M059J (cell line): ENCODE data around the gene PPP2R1B. TPM values are rescaled to one million over a fixed set of nuclear protein-coding genes. Genes with fewer than 3 reads are reported as not detected.
"Not testable (repeated sequence)": the region's sequence is repeated elsewhere in the genome, so short reads cannot be mapped to it uniquely, and the experiment has no call there.

ENCODE experiments used
- DNase-seq: peaks from one replicate; pipeline ENCODE4 v3.0.0-alpha.2; 2012; ENCODE audit warnings: low read depth
- total RNA-seq: library from RNA; depleted of rRNA; stranded (reverse); fragments of >200 nt; shearing (Covaris generic); gene quantifications from 2 replicates; pipeline ENCODE4 v1.2.3, GENCODE V29; 2014

The PPP2R1B gene
- total RNA-seq, 1 experiment from 2014 or later, result 46.0 TPM

DNA sequence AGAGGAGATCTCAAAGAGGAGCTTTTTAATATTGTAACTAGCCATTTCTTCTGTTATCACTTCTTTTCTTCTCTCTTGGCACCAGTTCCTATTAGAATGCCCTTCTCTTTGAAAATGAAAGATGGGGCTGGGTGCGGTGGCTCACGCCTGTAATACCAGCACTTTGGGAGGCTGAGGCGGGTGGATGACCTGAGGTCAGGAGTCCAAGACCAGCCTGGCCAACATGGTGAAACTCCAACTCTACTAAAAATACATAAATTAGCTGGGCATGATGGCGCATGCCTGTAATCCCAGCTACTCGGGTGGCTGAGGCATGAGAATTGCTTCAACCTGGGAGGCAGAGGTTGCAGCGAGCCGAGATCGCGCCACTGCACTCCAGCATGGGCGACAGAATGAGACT lies 18.1 kb upstream of the PPP2R1B start:
- not testable (repeated sequence) for DNase-seq

GRCh38 chr11:111782109-111782741 lies 16.0 kb upstream of the PPP2R1B start:
- DNase-seq, result no peak

DNA sequence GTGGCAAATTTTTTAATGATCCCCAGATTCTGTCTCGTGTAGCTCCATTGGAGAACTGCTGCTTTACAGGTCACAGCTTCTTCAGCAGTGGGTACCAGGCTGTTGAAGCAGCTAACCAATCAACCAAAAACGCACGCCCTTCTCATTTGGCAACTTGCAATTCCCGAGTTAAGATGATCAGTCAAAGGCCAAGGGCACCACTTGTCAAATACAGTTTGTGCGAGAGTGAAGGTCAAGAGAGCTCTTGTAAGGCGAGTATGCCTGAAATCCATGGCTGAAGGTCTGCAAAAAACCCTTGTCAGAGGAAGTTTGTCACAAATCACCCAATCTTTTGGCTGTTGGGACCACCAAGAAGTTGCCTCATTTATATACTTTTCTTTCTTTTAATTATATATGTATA lies 12.9 kb upstream of the PPP2R1B start:
- DNase-seq, result no peak

- no peak for DNase-seq
These were observed 11.9 kb upstream of the PPP2R1B start for GRCh38 chr11:111778047-111778558.

GRCh38 chr11:111777094-111778046 lies 11.2 kb upstream of the PPP2R1B start:
- peak; percentile 77 for DNase-seq

DNA sequence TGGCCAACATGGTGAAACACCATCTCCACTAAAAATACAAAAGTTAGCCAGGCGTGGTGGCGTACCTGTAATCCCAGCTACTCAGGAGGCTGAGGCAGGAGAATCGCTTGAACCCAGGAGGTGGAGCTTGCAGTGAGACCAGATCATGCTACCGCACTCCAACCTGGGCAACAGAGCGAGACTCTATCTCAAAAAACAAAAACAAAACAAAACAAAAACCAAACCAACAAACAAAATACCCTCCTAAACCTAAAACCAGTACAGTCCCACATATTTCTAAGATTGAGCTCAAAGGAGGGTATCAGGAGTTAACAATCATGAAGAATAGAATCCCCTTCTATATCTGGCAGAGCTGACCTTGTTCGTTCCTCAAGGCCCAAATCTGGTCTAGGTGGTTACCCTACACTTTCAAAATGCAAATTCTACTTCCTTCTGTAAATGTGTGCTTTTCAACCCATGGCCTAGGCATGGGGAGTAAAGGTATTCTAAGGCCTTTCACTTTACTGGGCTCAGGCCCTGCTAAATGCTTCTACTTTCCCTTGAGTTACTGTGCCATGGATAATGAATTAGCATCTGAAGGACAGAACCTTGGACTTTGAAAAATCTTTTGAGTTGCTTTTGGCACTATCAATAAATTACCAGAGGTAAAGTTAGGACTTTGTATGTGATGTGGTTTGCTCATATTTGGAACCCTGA lies 10.4 kb upstream of the PPP2R1B start:
- DNase-seq, result no peak

DNA sequence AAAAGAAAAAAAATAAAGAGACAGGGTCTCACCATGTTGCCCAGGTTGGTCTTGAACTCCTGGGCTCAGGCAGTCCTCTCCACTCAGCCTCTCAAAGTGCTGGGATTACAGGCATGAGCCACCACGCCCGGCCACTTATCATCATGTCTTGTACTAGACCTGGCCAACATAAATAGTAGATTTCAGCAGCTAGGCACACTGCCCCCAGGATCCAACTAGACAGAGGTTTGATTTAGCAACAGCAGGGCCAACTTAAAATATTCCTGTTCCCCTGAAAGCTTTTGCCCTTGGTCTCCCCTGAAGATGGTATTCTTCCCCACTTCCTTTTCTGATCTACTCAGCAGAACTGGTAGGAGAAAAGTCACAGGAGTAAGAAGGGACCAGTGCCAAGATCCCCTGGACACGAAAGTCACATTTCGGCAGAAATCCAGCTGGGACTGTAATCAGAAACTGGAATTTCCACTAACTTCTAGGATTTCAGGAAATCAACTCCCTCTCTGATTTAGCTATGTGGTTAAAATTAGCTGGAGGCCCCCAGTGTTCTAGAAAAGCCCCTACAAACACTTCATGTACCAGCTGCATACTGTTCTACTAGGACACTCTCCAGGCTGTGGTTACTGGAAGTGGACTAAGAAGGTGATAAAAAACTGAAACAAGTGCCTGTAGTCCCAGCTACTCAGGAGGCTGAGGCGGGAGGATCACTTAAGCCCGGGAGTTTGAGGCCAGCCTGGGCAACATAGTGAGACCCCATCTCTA lies 8.9 kb upstream of the PPP2R1B start:
- peak; percentile 35 for DNase-seq

DNA sequence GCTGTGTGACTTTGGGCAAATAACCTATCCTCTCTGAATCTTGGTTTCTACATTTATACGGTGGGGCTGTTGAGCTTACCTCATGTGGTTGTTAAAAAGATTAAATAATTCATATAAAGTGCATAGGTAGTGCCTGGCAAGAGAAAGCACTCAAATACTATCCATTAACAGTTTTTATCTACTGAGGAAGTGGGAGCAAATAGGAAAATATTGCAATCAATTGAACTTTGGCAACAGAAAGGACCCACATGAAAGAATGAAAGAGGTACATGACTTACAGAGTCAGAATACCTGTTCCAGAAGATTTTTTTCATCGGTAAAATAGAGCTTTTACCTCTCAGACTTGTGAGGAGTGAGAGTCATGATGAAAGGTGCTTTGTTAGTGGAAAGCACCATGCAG lies 6.3 kb upstream of the PPP2R1B start:
- DNase-seq, result no peak

DNA sequence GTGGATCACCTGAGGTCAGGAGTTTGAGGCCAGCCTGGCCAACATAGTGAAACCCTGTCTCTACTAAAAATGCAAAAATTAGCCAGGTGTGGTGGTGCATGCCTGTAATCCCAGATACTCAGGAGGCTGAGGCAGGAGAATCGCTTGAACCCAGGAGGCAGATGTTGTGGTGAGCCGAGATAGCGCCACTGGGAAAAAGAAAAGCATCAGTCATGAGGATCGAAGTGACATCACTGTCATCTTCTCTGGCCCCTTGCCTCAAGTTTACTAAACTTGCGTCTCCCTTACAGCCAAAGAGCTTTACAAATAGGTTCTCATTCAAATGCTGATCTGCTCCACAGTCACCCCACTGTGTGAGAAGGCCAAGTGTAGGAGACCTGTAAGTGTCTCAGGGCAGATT lies 5.0 kb upstream of the PPP2R1B start:
- not testable (repeated sequence) for DNase-seq

DNA sequence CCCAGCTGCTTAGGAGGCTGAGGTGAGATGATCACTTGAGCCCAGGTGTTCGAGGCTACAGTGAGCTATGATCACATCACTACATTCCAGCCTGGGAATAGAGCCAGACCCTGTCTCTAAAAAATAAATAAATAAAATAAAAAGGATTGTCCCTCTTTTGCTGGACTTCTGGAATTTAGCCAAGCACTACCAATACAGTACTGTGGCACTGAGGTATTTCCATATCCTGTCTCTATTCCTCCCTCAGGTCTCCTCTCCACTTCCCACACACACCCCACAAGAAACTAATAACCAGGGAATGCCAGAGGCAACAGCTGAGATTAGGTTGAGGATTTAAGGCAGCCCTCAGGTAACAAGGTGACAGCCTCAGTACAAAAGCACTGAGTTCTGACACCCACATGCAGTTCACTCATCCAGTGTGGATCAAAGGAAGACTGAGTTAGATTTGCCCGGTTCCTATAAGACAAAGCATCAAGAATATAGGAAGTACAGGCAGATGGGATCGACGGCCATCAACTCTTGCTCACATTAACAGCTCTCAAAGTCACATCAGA lies 4.5 kb upstream of the PPP2R1B start:
- DNase-seq, result peak; percentile 56

- no peak for DNase-seq
These were observed 599 bp upstream of the PPP2R1B start for GRCh38 chr11:111766834-111767142.

- peak; percentile 23 for DNase-seq
These were observed 737 bp downstream of the PPP2R1B start for GRCh38 chr11:111765320-111765983.

- DNase-seq, result peak; percentile 31
These were observed 1.6 kb downstream of the PPP2R1B start for GRCh38 chr11:111764621-111765020.

- DNase-seq, result no peak
These were observed 3.1 kb downstream of the PPP2R1B start for GRCh38 chr11:111762981-111763643.

- no peak for DNase-seq
These were observed 3.7 kb downstream of the PPP2R1B start for GRCh38 chr11:111762526-111762925.

DNA sequence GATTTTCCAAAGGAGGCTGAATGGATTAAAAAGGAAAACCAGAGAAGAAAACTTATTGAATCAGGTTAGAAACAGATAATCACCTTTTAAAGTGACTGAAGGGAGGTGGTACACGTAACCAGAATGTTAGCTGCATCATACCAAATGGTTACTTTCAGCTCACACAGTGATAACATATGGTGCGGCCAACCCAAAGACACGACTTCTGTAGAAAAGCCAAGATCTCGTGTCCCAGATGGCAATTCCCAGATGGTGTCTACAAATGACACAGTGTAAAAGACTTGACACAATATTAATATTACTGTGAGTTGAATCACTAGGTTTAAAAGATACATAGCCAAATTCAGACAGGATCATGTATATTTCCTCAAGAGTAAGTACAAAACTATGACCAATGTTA lies 5.2 kb downstream of the PPP2R1B start:
- no peak for DNase-seq

DNA sequence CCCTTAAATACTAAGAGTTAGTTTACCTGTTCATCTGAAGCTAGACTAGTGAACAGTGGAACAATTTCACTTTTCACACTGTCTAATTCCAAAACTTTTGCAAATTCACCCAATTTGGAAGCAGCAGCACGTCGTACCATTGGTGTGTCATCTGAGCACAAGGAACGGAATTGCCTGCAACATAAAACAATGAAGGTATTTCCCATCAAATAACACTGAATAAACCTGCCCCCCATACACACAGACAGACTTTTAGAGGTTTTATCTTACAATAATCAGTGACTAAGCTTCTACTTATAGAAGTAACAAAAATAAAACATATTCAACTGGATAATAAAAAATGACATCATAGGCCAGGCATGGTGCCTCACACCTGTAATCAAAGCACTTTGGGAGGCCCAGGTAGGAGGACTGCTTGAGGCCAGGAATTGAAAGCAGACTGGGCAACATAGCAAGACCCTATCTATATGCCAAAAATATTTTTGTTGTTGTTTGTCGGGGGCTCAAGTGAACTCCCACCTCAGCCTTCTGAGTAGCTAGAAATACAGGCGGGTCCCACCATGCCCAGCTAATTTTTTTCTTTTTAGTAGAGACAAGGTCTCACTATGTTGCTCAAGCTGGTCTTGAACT lies 6.3 kb downstream of the PPP2R1B start:
- DNase-seq, result no peak

- DNase-seq, result no peak
These were observed 6.8 kb downstream of the PPP2R1B start for GRCh38 chr11:111759376-111759775.

GRCh38 chr11:111756097-111756496 lies 10.1 kb downstream of the PPP2R1B start:
- DNase-seq, result no peak

GRCh38 chr11:111749646-111750045 lies 16.5 kb downstream of the PPP2R1B start:
- DNase-seq, result no peak
